ENCODE data around the gene SNU13. TPM values are rescaled to one million over a fixed set of nuclear protein-coding genes. Genes with fewer than 3 reads are reported as not detected.
"Not testable (repeated sequence)": the region's sequence is repeated elsewhere in the genome, so short reads cannot be mapped to it uniquely, and the experiment has no call there.

The SNU13 gene
- total RNA-seq, 1 donor from 2014 or later: 95.9 TPM

DNA sequence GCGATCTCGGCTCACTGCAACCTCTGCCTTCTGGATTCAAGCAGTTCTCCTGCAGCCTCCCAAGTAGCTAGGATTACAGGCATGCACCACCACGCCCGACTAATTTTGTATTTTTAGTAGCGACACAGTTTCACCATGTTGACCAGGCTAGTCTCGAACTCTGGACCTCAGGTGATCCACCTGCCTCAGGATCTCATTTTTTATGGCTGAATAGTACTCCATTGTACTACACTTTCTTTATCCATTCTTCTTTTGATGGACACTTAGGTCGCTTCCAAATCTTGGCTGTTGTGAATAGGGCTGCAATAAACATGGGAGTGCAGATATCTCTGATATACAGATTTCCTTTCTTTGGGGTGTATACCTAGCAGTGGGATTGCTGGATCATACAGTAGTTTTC, 46.8 kb downstream of the SNU13 start:
- H3K36me3 ChIP-seq: peaks cover 97% of the 10 kb centered on the region
- H3K9me3 ChIP-seq: no peaks in the 10 kb centered on the region
- no peaks in the 10 kb centered on the region for H3K27me3 ChIP-seq (ENCODE audit: low read depth)
- H3K4me3 ChIP-seq: no peak overlapping the region
- TF ChIP-seq, protein P1, sequence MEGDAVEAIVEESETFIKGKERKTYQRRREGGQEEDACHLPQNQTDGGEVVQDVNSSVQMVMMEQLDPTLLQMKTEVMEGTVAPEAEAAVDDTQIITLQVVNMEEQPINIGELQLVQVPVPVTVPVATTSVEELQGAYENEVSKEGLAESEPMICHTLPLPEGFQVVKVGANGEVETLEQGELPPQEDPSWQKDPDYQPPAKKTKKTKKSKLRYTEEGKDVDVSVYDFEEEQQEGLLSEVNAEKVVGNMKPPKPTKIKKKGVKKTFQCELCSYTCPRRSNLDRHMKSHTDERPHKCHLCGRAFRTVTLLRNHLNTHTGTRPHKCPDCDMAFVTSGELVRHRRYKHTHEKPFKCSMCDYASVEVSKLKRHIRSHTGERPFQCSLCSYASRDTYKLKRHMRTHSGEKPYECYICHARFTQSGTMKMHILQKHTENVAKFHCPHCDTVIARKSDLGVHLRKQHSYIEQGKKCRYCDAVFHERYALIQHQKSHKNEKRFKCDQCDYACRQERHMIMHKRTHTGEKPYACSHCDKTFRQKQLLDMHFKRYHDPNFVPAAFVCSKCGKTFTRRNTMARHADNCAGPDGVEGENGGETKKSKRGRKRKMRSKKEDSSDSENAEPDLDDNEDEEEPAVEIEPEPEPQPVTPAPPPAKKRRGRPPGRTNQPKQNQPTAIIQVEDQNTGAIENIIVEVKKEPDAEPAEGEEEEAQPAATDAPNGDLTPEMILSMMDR (IDR thresholded peaks at IDR 0.05): no peak
- no peak overlapping the region for H3K27ac ChIP-seq
- ATAC-seq (no peak), DNase-seq (no peak)
- intact Hi-C loops (cut with DNase I): no loop called here
- no peaks in the 10 kb centered on the region for H3K4me1 ChIP-seq

DNA sequence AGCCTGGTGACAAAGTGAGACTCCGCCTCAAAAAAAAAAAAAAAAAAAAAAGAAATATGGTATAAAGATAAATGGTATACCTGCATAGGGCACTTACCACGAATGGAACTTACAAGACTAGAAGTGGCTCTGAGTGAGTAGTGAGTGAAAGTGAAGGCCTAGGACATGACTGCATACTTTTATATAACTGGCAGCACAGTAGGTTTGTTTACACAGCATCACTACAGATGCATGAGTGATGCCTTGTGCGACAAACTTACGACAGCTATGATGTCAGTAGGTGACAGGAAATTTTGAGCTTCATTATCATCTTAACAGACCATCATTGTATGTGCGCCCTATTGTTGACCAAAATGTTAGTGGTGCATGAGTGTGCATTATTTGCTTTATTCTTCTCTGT, 49.9 kb downstream of the SNU13 start:
- intact Hi-C loops (cut with DNase I): no loop called here
- Histone ChIP-seq H3K4me1 (peaks cover 7% of the 10 kb centered on the region), H3K27me3 (ENCODE audit: low read depth) (no peaks in the 10 kb centered on the region), H3K4me3 (no peak overlapping the region), H3K36me3 (peaks cover 97% of the 10 kb centered on the region), H3K9me3 (no peaks in the 10 kb centered on the region), H3K27ac (peak overlapping the region; percentile 38)
- DNase-seq (no peak), ATAC-seq (peak; percentile 75 to 82)
- TF ChIP-seq, protein P1 (IDR thresholded peaks at IDR 0.05): no peak

DNA sequence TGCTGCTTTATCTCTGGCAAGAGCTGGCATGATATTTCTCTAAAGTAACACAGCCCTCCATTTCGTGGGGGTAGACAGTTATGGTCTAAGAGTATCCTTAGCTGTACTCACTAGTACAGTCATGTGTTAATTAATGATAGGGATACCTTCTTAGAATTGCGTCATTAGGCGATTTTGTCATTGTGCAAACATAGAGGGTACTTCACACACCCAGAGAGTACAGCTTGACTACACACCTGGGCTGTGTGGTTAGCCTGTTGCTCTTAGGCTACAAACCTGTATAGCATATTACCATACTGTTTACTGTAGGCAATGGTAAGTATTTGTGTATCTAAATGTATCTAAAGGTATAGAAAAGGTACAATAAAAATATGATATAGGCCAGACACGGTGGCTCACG, 50.5 kb downstream of the SNU13 start:
- Histone ChIP-seq H3K4me1 (peaks cover 7% of the 10 kb centered on the region), H3K9me3 (no peaks in the 10 kb centered on the region), H3K27ac (peak overlapping the region; percentile 61), H3K36me3 (peaks cover 97% of the 10 kb centered on the region), H3K4me3 (no peak overlapping the region), H3K27me3 (ENCODE audit: low read depth) (no peaks in the 10 kb centered on the region)
- peak; percentile 91 to 94 for ATAC-seq
- intact Hi-C loops (cut with DNase I): no loop called here
- no peak for DNase-seq
- TF ChIP-seq, protein P1 (IDR thresholded peaks at IDR 0.05): no peak

DNA sequence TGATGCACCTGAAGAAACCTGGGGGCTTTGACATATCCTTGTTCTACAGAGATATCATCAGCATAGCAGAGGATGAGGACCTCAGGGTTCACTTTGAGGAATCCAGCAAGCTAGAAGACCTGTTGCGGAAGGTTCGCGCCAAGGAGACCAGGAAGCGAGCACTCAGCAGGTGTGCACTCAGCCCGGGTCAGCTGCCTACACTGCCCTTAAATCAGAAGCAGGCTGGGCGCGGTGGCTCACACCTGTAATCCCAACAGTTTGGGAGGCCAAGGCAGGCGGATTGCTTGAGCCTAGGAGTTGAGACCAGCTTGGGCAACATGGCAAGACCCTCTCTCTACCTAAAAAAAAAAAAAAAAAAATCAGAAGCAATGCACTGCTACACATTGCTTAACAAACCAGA, 51.0 kb downstream of the SNU13 start:
- H3K9me3 ChIP-seq; intact Hi-C loops (cut with DNase I); H3K27me3 ChIP-seq (ENCODE audit: low read depth); H3K4me1 ChIP-seq; H3K4me3 ChIP-seq: not testable (repeated sequence)
- ATAC-seq (peak; percentile 29 to 62), DNase-seq (peak; percentile 53)
- Histone ChIP-seq H3K36me3 (peaks cover 97% of the 10 kb centered on the region), H3K27ac (peak overlapping the region; percentile 61)

DNA sequence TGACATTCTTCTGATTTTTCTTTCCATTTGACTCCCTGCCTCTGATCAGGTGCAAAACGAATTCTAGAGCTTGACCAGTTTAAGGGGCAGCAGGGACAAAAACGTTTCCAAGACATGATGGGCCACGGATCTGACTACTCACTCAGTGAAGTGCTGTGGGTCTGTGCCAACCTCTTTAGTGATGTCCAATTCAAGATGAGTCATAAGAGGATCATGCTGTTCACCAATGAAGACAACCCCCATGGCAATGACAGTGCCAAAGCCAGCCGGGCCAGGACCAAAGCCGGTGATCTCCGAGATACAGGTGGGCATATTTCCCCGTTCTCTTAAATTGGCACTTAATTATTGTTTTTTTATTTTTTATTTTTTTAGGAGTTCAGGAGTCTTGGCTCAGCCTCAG, 52.2 kb downstream of the SNU13 start:
- DNase-seq (no peak), ATAC-seq (no peak)
- TF ChIP-seq, protein P1 (IDR thresholded peaks at IDR 0.05): no peak
- H3K4me3 ChIP-seq: no peak overlapping the region
- intact Hi-C loops (cut with DNase I): no loop called here
- H3K27me3 ChIP-seq (ENCODE audit: low read depth): no peaks in the 10 kb centered on the region
- no peak overlapping the region for H3K27ac ChIP-seq
- H3K4me1 ChIP-seq: peaks cover 7% of the 10 kb centered on the region
- peaks cover 92% of the 10 kb centered on the region for H3K36me3 ChIP-seq
- H3K9me3 ChIP-seq: no peaks in the 10 kb centered on the region

DNA sequence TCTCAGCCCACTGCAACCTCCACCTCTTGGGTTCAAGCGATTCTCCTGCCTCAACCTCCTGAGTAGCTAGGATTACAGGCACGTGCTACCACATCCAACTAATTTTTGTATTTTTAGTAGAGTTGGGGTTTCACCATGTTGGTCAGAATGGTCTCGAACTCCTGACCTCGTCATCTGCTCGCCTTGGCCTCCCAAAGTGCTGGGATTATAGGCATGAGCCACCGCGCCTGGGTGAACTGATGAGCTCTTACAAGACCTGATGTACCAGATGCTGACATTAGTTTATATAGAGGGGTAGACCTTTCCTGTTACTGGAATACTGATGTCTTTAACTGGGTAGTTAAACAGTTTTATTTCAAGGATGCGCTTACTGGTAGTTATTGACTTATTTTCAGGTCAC, 54.1 kb downstream of the SNU13 start:
- H3K27me3 ChIP-seq (ENCODE audit: low read depth); H3K27ac ChIP-seq; intact Hi-C loops (cut with DNase I); H3K4me1 ChIP-seq; DNase-seq; H3K9me3 ChIP-seq; ATAC-seq; H3K4me3 ChIP-seq: not testable (repeated sequence)
- H3K36me3 ChIP-seq: peaks cover 86% of the 10 kb centered on the region

DNA sequence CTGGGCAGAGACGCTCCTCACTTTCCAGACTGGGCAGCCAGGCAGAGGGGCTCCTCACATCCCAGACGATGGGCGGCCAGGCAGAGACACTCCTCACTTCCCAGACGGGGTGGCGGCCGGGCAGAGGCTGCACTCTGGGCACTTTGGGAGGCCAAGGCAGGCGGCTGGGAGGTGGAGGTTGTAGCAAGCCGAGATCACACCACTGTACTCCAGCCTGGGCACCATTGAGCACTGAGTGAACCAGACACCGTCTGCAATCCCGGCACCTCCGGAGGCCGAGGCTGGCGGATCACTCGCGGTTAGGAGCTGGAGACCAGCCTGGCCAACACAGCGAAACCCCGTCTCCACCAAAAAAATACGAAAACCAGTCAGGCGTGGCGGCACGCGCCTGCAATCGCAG, 57.1 kb downstream of the SNU13 start:
- H3K4me1 ChIP-seq; ATAC-seq; H3K27ac ChIP-seq; intact Hi-C loops (cut with DNase I); DNase-seq; H3K4me3 ChIP-seq; H3K27me3 ChIP-seq (ENCODE audit: low read depth); H3K9me3 ChIP-seq: not testable (repeated sequence)
- peaks cover 88% of the 10 kb centered on the region for H3K36me3 ChIP-seq

DNA sequence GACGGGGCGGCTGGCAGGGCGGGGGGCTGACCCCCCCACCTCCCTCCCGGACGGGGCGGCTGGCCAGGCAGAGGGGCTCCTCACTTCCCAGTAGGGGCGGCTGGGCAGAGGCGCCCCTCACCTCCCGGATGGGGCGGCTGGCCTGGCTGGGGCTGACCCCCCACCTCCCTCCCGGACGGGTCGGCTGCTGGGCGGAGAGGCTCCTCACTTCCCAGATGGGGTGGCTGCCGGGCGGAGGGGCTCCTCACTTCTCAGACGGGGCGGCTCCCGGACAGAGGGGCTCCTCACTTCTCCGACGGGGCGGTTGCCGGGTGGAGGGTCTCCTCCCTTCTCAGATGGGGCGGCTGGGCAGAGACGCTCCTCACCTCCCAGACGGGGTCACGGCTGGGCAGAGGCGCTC, 57.6 kb downstream of the SNU13 start:
- H3K4me1 ChIP-seq; H3K4me3 ChIP-seq; ATAC-seq; H3K27me3 ChIP-seq (ENCODE audit: low read depth); intact Hi-C loops (cut with DNase I); H3K9me3 ChIP-seq; H3K27ac ChIP-seq; DNase-seq: not testable (repeated sequence)
- H3K36me3 ChIP-seq: peaks cover 88% of the 10 kb centered on the region

Data from lower lobe of right lung (tissue), 2 donors.